NCI-H1105 treated with DMSO at 0.1 percent for 48 hours (cell line): ENCODE results near the gene TUSC2.
"Not testable (repeated sequence)": the region's sequence is repeated elsewhere in the genome, so short reads cannot be mapped to it uniquely, and the experiment has no call there.

ENCODE experiments used
- DNase-seq: peaks from one replicate; lab custom pipeline; 2025; lab: John Stamatoyannopoulos, UW

The TUSC2 gene

DNA sequence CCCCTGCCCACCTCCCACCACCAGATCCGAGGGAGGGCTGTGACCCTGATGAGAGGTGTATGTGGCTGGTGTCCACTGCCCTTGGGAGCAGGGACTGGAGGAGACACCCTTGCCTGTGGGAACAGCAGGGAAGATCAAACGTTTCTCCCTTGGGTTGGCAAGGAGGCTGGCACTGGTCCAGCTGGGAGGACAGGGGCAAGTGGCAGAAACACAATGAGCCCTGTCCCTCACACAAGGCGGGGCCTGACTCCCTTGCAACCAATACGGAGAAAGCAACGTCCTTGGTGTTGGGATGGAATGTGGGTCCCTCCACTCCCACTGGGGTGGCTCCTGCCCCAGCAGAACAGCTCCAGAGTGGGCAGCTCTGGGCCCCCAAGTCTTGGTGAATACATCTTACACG lies 10.7 kb downstream of the TUSC2 start:
- no peak for DNase-seq

DNA sequence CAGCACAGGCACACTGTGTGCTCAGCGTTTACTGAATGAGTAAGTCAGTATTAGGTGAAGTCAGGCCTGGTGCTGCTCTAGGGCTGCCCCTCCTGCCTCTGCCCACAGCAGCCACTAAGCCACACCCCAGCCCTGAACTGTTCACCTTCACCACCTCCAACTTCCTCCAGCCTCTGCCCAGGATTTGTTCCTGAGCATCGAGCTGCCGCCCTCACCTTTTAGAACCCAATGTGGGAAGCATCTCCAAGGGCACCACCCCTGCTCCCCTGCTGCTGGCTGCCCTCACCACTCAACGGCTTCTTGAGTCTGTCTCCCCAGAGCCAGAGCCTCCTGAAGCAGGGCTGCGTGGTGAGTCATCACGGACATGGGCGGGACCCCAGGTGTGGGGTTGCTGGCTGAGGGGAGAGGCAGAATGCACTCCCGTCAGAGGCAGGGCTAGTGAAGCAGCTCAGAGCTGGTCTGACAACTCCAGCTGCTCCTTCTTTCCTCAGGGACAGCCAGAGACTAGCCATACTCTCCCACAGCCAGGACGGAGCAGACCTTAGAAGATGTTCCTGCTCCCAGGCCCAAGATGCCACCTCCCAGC lies 11.3 kb downstream of the TUSC2 start:
- no peak for DNase-seq

DNA sequence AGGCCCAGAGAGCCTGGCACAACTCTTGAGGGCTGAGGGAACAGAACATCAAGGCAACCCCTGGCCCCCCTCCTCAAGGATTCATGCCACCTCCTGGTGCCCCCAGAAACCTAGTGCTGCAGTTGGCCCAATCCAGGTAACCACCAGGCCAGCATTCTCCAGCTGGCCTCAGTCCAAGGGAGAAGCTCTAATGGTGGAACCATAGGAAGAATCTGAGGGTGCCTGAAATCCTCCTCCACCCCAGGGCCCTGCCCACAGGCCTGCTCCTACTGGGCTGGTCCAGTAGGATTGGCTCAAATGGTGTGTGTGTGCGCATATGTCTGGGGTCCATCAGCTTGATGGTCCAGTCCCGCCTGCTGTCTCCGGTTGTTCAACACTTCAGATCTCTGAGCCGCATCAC lies 13.2 kb downstream of the TUSC2 start:
- no peak for DNase-seq

DNA sequence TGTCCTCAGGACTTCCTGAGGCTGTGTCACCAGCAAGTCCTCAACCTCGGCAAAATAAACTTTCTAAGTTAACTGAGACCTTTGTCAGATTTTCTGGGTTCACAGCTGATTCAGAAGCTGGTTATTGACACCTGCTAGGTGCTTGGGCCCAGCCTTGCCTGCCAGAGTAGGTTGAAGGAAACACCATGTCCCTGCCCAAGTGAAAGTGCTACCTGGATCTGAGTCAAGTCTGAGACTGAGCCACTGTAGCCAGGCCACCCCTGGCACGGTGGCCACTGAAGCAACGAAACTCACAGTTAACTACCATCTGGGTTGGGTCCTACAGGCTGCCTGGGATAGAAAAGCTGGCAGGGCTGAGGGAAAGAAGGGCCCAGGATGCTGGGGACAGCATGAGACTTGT lies 13.7 kb downstream of the TUSC2 start:
- DNase-seq = no peak

DNA sequence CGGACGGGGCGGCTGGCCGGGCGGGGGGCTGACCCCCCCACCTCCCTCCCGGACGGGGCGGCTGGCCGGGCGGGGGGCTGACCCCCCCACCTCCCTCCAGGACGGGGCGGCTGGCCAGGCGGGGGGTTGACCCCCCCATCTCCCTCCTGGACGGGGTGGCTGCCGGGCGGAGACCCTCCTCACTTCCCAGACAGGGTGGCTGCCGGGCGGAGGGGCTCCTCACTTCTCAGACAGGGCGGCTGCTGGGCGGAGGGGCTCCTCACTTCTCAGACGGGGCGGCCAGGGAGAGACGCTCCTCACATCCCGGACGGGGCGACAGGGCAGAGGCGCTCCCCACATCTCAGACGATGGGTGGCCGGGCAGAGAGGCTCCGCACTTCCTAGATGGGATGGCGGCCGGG lies 16.0 kb downstream of the TUSC2 start:
- not testable (repeated sequence) for DNase-seq

DNA sequence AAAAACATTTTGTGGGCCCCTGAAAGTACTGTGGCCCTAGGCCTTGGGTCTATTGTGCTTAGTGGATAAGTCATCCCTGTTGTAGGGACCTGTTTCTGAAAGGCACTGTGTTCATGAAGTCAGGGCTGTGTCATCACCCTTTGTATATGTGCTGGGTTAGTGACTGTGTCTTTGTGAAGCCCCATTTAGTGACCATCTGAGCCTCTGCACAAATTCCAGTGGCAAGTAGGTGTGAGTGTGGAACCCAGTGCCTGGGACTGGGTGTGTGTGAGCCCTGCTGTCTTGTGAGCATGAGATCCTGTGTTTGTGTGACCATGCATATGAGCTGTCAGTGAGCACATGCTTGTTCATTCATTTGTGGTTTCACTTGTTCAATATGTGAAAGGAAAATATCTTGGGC lies 23.4 kb downstream of the TUSC2 start:
- DNase-seq = no peak

DNA sequence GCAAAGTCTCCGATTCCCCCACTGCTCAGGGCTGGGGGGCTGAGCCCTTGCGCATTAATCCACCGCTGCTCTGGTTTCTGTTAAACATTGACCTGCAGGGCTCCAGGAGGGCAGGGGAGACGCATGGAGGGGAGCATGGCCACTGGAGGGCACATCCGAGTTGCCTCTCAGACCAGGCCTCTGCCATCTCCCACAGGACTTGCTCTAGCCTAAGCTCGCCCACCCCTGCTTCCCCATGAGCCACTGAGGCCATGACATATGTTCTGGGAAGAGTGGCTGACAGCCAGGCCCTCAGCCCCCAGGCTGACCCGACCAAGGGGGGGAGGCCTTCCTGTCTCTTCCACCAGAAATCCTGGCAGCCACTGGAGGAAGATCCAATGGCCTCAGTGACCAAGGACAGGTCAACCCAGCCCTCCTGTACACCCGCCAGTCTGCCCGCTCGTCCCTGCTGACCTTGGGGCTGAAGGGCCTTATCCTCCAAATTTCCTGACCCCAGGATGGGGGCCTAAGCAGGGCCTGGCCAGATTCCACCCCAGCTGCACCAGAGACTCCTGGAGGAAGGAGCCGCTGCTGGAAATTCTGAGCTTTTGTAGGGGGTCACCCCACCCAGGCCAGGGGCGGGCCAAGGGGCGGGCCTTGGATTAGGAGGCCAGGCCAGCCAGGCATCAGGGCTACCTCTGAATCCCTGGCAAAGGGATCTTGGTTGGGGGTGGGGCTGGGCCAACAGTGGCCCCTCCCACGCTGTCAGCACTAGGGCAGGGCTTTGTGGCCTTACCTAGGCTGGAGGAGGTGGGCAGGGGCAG lies 24.8 kb downstream of the TUSC2 start, which contains the start of gene HYAL1:
TSS of gene HYAL1 (minus strand) at position 562 of the 803 bp plus-strand sequence. CDS start 618 bp downstream, outside the sequence.
- no peak for DNase-seq

DNA sequence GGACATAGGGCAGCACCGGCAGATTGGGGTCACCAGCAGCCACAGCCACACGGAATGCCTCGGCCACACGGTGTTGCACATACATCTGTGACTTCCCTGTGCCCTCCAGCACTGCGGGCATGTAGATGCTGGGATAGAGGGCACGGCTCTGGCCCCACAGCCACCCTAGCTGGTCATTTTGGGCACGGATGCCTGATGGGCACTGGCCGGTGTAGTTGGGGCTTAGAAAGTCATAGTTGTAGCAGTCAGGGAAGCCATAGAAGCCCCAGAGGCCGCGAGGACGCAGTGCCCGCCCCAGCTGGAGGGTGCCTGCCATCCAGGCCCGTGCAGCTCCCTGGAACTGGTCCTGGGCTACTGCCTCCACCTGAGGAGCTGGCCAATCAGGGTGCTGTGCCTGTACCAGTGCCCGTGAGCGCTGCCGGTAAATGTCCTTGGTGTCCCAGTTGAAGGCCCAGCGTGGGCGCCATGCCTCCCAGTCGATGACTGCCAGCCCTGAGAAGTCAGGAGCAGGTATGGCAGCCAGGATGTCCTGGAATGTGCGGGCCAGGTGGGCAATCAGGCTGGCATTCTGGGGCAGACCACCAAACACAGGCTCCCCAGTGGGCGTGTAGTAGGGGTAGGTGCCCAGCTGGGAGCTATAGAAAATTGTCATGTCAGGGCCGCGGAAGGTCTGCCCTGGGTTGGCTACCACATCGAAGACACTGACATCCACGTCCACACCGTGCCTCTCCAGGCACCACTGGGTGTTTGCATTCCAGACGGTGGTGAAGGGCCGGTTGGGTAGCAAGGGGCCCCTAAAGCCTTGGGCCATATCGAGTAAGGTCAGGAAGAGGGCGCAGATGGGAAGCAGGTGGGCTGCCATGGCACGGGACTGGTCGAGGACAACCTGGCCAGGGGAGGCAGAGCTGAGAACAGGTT lies 25.7 kb downstream of the TUSC2 start:
- no peak for DNase-seq

DNA sequence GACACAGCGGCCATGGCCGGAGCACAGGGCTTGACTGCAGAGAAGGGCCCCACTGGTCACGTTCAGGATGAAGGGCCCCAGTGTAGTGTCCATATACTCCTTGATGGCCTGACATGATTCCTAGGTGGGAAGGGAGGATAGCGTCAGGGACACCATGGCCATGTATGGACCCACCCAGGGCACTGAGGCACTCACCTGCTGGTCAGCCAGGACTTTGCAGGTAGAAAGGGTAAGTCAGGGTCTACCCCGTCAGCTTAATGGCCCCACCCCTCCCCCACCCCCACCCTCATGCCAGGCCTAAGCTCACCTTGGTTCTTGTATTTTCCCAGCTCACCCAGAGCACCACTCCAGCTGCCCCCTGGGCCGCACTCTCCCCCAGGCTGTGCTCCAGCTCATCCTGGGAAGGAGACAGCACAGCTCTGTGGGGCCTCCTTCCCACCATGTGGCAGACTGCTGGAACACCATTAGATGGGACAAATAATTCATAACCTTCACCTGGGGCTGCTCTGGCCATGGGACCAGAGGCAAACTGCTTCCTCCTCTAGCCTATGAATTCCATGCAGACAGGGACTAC lies 27.3 kb downstream of the TUSC2 start:
- no peak for DNase-seq

DNA sequence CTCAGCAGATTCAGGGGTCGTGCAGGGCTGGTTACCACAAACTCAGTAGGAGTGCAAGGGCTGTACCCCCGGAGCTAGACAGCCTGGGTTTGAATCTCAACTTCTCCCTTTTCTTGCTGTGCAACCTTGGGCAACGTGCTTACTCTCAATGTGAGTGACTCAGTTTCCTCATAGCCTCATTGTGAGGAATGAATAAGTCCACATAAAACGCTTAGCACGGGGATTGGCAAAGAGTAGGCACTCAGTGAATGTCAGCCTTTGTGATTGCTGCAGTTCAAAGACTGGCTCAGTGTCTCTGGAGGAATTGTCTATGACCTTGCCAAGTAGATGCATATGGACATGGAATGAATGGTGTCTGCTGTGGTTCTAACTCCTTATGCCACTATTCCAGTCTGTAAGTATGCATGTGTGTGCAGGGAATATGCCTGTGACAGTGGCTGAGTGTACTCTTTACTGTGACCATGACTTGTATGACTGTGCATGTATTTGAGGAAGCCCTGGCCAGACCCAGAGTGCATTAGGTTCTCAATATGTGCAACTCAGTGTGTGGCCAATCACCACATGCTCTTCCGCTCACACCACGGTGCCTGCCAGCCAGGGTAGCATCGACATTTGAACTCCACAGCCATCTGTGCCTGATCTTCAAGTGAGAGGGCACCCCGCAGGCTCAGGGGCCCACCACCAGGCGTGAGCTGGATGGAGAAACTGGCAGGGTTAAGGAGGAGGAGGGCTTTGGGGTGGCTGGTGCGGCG lies 27.9 kb downstream of the TUSC2 start:
- DNase-seq = no peak

DNA sequence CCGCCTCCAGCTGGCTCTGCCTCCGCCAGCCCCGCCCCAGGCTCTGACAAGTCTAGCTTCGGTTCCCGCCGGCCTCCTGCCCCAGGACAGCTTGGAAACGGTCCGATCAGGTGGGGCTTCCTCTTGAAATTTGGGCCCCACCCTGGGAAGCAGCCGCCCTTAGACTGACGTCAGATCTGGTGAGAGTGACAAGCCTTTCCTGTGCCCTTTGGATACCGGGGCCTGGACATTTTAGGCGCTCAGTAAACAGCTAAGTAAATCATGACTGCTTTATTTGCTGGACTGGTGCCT lies 28.4 kb downstream of the TUSC2 start:
- no peak for DNase-seq

DNA sequence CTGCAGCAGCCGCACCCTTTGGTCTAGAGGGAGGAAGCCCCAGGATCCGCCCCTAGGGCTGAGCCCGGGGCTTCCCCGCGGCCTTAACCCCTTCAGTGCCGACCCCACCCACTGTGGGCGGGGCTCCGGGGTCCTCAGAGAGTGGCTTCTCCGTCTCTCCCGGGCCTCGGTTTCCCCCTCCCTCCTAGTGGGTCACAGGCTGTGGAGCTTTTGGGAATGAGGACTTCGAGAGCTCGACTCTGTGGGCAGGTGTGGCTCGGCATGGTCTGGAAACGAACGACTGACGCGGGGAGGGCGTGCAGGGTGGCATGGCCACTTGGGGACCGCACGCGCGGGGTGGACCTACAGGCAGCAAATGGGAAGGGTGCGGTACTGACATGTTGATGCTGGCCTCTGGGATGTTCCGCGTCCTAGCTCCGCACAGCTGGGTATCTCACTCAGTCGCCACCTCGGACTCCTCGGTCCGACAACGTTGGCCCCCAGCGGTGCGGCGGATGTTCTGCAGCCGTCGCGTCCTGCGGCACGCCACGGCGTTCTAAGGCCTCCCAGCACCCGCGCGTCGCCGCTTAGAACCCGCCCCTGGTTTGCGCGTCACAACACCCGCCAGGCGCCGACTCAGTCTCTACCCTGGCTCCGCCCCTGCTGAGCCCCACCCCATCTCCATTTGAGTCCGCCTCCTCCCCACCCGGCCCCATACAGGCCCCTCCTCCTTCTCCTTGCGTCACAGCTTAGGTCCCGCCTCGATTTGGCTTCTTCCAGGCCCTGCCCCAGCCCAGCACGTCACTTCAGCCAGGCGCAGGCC lies 29.0 kb downstream of the TUSC2 start, which contains the start of the genes HYAL3 and NAA80:
TSS of gene HYAL3 (minus strand) at position 570 of the 802 bp plus-strand sequence. CDS start 3,803 bp downstream, outside the sequence.
TSS of gene NAA80 (minus strand) at position 570 of the 802 bp plus-strand sequence. CDS start 1,942 bp downstream, outside the sequence.
- peak; percentile 93 for DNase-seq

DNA sequence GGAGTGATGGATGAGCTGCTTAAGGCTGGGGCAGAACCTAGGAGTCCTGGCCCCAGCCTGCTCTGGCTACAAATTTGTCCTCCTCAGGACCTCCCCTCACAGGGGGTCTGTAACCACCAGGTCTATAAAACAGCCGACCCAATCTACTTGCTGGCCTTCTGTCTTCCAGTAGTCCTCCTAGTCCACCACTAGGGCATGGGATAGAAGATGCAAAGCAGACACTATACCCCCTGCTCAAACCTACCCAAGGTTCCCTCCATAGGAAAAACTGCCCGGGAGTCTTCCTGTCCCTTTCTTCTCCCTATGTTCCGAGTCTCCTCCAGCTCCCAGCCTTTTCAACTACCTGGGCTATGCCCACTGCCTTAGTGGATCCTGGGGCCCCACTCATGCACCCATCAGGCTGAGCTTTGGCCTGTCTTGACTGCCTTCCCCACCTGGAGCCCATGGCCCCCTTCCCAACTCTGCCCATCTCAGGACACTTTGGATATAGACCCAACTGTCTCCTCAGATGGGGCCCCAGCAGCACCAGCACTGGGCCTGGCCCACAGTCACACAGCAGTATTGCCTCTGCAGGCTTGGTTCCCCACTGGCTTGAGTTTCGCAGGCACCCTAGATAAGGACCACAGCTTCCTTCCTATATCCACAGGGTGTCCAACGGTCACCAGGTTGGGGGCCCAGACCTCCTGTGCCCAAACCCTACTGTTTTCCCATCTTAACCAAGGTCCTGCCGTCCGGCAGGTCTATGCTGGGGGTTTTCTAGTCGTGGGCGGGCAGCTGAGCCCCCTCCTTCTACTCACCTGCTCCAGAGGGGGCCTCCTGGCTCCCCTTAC lies 29.9 kb downstream of the TUSC2 start:
- no peak for DNase-seq

DNA sequence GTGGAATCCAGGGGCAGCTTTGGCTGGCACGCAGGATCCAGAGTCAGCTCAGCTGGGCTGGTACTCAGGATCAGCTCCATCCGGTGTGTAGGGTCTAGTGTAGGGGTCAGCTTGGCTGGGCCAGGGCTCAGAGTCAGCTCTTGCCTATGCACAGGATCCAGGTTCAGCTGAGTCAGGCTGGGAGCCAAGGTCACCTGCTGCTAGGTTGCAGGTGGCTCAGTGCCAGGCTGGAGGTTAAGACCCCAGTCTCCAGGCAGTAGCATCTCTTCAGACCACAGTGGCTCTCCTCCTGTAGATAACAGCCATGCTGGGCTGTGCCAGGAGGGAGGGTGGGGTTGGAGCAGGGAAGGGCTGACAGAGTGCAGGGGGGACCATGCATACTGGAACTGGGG lies 30.6 kb downstream of the TUSC2 start:
- no peak for DNase-seq

DNA sequence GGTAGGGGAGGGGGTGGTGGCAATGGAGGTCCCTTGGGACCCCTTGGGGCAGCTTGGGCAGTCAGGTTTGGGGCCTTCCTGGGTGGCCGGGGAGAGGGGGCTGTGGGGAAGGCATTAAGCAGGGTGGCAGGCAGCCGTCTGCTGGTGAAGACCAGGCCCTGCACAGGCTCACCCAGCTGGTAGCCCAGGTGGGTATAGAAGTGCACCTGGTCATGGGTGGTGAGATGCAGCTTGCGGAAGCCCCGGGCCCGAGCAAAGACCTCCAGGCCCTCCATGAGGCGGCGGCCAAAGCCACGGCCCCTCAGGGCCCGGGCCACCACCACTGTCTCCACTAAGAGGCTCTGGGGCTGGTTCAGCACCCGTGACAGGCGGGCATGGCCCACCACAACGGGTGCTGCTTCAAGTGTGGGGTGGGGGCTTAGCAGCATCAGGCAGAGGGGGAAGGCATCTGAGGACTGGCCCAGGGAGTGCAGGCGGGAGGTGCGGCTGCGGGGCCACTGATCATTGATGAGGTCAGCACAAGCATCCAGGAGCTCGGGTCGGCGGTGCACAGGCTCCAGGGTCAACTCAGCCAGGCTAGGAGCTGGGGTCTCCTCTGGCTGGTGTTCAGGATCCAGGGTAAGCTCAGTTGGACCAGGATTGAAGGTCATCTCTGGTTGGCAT lies 31.2 kb downstream of the TUSC2 start:
- no peak for DNase-seq

DNA sequence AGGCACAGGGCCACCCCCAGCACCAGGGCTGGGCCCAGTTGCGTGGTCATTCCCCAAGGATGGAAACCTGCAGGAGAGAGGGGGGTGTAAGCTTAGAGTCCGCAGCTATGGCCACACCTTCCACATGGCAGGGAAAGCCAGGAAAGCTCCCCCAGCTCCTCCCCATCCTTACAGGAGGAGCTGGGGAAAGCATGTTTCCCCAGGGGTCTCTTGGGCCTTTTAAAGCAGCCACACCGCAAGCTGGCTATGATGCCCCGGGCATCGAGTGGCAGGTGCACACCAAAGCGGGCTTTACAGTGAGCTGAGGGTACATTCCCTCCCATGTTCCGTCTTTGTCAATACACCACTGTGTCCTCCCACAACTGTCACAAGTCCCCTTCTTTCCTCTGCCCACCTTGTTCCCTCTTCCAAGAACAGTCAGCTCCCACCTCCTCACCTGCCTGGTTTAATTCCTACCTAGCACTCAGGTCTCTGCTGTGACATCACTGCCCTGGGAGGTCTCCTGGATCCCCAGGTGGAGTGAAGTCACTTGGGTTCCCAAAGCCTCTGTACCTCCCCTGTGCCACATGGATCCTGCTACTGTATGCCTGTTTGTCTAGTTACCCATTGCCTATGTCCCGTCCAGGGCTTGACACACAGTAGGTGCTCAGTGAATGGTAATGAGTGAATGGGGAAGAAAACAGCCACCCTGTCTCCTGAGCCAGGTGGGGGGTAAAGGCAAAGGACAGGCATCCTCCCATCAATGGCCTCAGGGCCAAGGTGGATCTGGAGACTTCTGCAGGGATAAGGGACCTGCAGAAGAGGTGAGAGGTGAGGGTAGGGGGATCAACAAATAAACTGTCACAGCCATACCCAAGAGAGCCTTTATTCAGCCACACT lies 32.2 kb downstream of the TUSC2 start:
- no peak for DNase-seq

DNA sequence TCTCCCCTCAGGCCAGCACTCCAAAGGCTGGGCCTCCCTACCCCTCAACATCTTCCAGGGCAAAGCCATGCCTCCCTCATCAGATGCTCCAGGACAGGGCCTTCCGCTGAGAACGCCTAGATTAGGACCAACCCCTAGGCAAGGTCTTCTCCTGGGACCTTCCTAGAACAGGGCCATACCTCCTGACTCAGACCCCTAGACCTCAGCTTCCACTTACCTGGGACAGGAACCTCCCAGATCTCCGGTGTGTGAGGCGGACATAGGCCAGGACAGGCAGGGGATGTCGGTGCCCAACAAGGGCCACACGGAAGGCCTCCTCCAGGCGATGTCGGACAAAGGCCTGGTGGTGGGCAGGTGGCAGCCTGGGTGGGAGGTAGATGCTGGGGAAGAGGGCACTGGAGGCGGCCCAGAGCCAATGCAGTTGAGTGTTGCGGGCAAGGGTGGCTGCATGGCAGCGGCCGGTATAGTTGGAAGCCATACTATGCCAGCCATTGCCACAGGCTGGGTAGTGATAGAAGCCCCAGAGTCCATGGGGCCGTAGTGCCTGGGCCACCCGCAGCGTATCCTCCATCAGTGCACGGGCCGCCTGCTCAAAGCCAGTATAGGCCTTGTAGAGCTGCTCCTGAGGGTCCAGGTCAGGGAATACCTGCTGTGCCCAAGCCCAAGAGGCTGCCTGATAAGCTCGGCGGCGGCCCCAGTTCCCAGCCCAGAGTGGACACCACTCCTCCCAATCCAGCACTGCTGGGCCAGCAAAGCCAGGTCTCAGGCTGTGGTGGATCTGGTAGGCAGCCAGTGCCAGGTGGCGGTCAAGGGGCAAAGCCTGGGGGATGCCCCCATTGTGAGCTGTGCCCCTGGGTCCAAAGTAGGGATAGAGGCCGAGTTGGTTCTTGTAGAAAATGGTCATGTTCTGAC lies 33.3 kb downstream of the TUSC2 start:
- DNase-seq = no peak
